H1 (cell line): Measurements from ENCODE around the gene MMEL1. TPM values are rescaled to one million over a fixed set of nuclear protein-coding genes. Genes with fewer than 3 reads are reported as not detected.

ENCODE experiments used
- CTCF ChIA-PET: fragments of 300-600 bp; sonication (Branson Sonifier 250); formaldehyde crosslinking; loops from one replicate; lab custom pipeline; 2021; ENCODE audit not compliant: partially characterized antibody; lab: Charles Lee
- POLR2A ChIA-PET: fragments of 300-600 bp; sonication (Branson Sonifier 250); formaldehyde crosslinking; loops from one replicate; lab custom pipeline; 2021; ENCODE audit warnings: inconsistent platforms; ENCODE audit not compliant: partially characterized antibody; lab: Charles Lee
- DNase-seq, 2 experiments: peaks; one replicate each; pipeline versions ENCODE4 v3.0.0 to v3.0.0-alpha.2; 2010 to 2022; ENCODE audit warnings: low spot score in 2 of 2, low read depth in 1 of 2, mixed read lengths in 1 of 2
- FAIRE-seq: peaks from 2 replicates; lab custom pipeline; 2011; peaks lifted over from hg19 to GRCh38; lab: Jason Lieb, UNC
- H2AFZ ChIP-seq: 2 replicates; pipeline ENCODE4 v1.8.1; 2012; ENCODE audit warnings: low read length, inconsistent platforms
- H2AK5ac ChIP-seq: 2 replicates; pipeline ENCODE4 v1.6.1; 2013; ENCODE audit warnings: low read depth, low read length
- H2BK120ac ChIP-seq: replicated peaks from 2 replicates; pipeline ENCODE3; 2013; ENCODE audit warnings: low read depth, low read length, inconsistent platforms
- H2BK12ac ChIP-seq: 2 replicates; pipeline ENCODE4 v1.6.1; 2013; ENCODE audit warnings: low read depth, low read length
- H2BK15ac ChIP-seq: 2 replicates; pipeline ENCODE4 v1.6.1; 2013; ENCODE audit warnings: low read length
- H2BK20ac ChIP-seq: 2 replicates; pipeline ENCODE4 v1.6.1; 2013; ENCODE audit warnings: low read length
- H2BK5ac ChIP-seq: 2 replicates; pipeline ENCODE4 v1.6.1; 2013; ENCODE audit warnings: low read depth, low read length
- H3K14ac ChIP-seq: 2 replicates; pipeline ENCODE4 v1.6.1; 2013; ENCODE audit warnings: inconsistent platforms; ENCODE audit not compliant: insufficient read length
- H3K18ac ChIP-seq: 2 replicates; pipeline ENCODE4 v1.6.1; 2013; ENCODE audit warnings: low read length; ENCODE audit errors: extremely low read depth
- H3K23ac ChIP-seq: 2 replicates; pipeline ENCODE4 v1.6.1; 2013; ENCODE audit warnings: inconsistent platforms; ENCODE audit not compliant: insufficient read length
- H3K23me2 ChIP-seq: 2 replicates; pipeline ENCODE4 v1.6.1; 2013; ENCODE audit warnings: low read depth, low read length
- H3K27ac ChIP-seq: 2 replicates; pipeline ENCODE4 v1.6.1; 2011; ENCODE audit warnings: low read depth, low read length, inconsistent platforms
- H3K27me3 ChIP-seq, 4 experiments: replicated peaks in 1 of 4; 1 replicate in 1 of 4; 2 replicates in 3 of 4; pipeline versions ENCODE4 v1.6.1 to v1.8.1; 2011 to 2013; ENCODE audit warnings: low read length in 3 of 4, mild to moderate bottlenecking in 3 of 4, inconsistent platforms in 2 of 4, mixed read lengths in 2 of 4, moderate library complexity in 1 of 4; ENCODE audit not compliant: control insufficient read depth in 3 of 4, insufficient read depth in 3 of 4; ENCODE audit errors: extremely low read depth in 1 of 4
- H3K36me3 ChIP-seq, 4 experiments: 2 replicates each; pipeline versions ENCODE4 v1.6.1 to v1.8.1; 2011 to 2013; ENCODE audit warnings: mild to moderate bottlenecking in 4 of 4, low read length in 3 of 4, moderate library complexity in 2 of 4, control low read depth in 1 of 4, inconsistent platforms in 1 of 4; ENCODE audit not compliant: insufficient read depth in 4 of 4, control insufficient read depth in 2 of 4
- H3K4ac ChIP-seq: replicated peaks from 2 replicates; pipeline ENCODE3; 2013; ENCODE audit warnings: low read length, low read depth, mixed read lengths, inconsistent platforms; ENCODE audit not compliant: insufficient read length
- H3K4me1 ChIP-seq, 4 experiments: replicated peaks in 1 of 4; 1 replicate in 1 of 4; 2 replicates in 3 of 4; pipeline versions ENCODE4 v1.6.1 to v1.8.1; 2011 to 2013; ENCODE audit warnings: low read length in 3 of 4, inconsistent platforms in 2 of 4, mixed read lengths in 1 of 4; ENCODE audit not compliant: insufficient read depth in 4 of 4, control insufficient read depth in 3 of 4
- H3K4me2 ChIP-seq, 2 experiments: 2 replicates each; pipeline versions ENCODE4 v1.6.1 to v1.8.1; 2011 to 2013; ENCODE audit warnings: low read depth in 2 of 2, low read length in 2 of 2, control low read depth in 1 of 2, inconsistent platforms in 1 of 2, mild to moderate bottlenecking in 1 of 2; ENCODE audit not compliant: insufficient read depth in 1 of 2
- H3K4me3 ChIP-seq, 4 experiments: fragments of 200-600, 300-600 bp in 1 of 4; sonication (generic), shearing (Covaris generic), sonication (Bioruptor Twin) in 1 of 4; 2 replicates each; pipeline versions ENCODE4 v1.5.1 to v1.8.1; 2011 to 2016; ENCODE audit warnings: low read length in 4 of 4, low read depth in 3 of 4, control low read depth in 2 of 4, inconsistent platforms in 2 of 4, mild to moderate bottlenecking in 2 of 4, mixed read lengths in 1 of 4, moderate library complexity in 1 of 4; ENCODE audit not compliant: insufficient read depth in 2 of 4; ENCODE audit errors: extremely low read depth in 1 of 4
- H3K56ac ChIP-seq: replicated peaks from 2 replicates; pipeline ENCODE3; 2013; ENCODE audit warnings: low read depth, mild to moderate bottlenecking, mixed read lengths, low read length, inconsistent platforms; ENCODE audit not compliant: insufficient read length
- H3K79me1 ChIP-seq: 2 replicates; pipeline ENCODE4 v1.6.1; 2013; ENCODE audit warnings: low read depth, low read length, control low read depth
- H3K79me2 ChIP-seq, 2 experiments: 2 replicates each; pipeline versions ENCODE4 v1.6.1 to v1.8.1; 2012 to 2013; ENCODE audit warnings: low read length in 2 of 2, mild to moderate bottlenecking in 2 of 2, inconsistent platforms in 1 of 2; ENCODE audit not compliant: insufficient read depth in 2 of 2, control insufficient read depth in 1 of 2
- H3K9ac ChIP-seq, 4 experiments: replicated peaks in 1 of 4; 1 replicate in 1 of 4; 2 replicates in 3 of 4; pipeline versions ENCODE4 v1.6.1 to v1.8.1; 2011 to 2013; ENCODE audit warnings: low read depth in 3 of 4, low read length in 3 of 4, control low read depth in 2 of 4, mild to moderate bottlenecking in 2 of 4, moderate library complexity in 2 of 4, inconsistent platforms in 1 of 4; ENCODE audit errors: extremely low read depth in 1 of 4
- H3K9me3 ChIP-seq, 2 experiments: 2 replicates each; pipeline versions ENCODE4 v1.6.1 to v1.8.1; 2012 to 2013; ENCODE audit warnings: mild to moderate bottlenecking in 2 of 2, moderate library complexity in 2 of 2, control low read depth in 1 of 2, inconsistent platforms in 1 of 2, low read depth in 1 of 2, low read length in 1 of 2, mixed read lengths in 1 of 2; ENCODE audit not compliant: insufficient read depth in 2 of 2
- H4K20me1 ChIP-seq, 2 experiments: replicated peaks in 1 of 2; 2 replicates each; pipeline versions ENCODE3 to v1.8.1; 2011 to 2013; ENCODE audit warnings: inconsistent platforms in 2 of 2, low read length in 2 of 2, mild to moderate bottlenecking in 1 of 2; ENCODE audit not compliant: insufficient read depth in 2 of 2, control insufficient read depth in 1 of 2
- H4K5ac ChIP-seq: 2 replicates; pipeline ENCODE4 v1.6.1; 2013; ENCODE audit warnings: low read length, low read depth, mixed read lengths, inconsistent platforms; ENCODE audit not compliant: insufficient read length
- H4K8ac ChIP-seq: 2 replicates; pipeline ENCODE4 v1.8.0; 2013; ENCODE audit warnings: mild to moderate bottlenecking, moderate library complexity, low read length, inconsistent platforms; ENCODE audit not compliant: insufficient read depth; ENCODE audit errors: extremely low read depth
- H4K91ac ChIP-seq: replicated peaks from 2 replicates; pipeline ENCODE3; 2013; ENCODE audit warnings: low read length, mixed read lengths, inconsistent platforms; ENCODE audit not compliant: insufficient read length
- CHD2 ChIP-seq: IDR thresholded peaks from 2 replicates; pipeline ENCODE4 v1.6.1; 2012; ENCODE audit warnings: low read length, improper control_type of control experiment
- FOSL1 ChIP-seq: IDR thresholded peaks from 2 replicates; pipeline ENCODE4 v1.6.1; 2011; ENCODE audit warnings: mild to moderate bottlenecking, low read depth, low read length, moderate library complexity; ENCODE audit not compliant: insufficient read depth
- GABPA ChIP-seq: IDR thresholded peaks from 2 replicates; pipeline ENCODE4 v1.6.1; 2011; ENCODE audit warnings: mild to moderate bottlenecking, low read length, moderate library complexity, borderline replicate concordance; ENCODE audit not compliant: insufficient read depth
- HDAC6 ChIP-seq: IDR thresholded peaks from one replicate; pipeline ENCODE4 v1.7.1; 2012; ENCODE audit warnings: low read depth, mild to moderate bottlenecking, inconsistent platforms, low read length, moderate library complexity
- KDM4A ChIP-seq: IDR thresholded peaks from one replicate; pipeline ENCODE4 v1.7.1; 2012; ENCODE audit warnings: low read depth, mild to moderate bottlenecking, moderate library complexity, low read length, inconsistent platforms; ENCODE audit not compliant: severe bottlenecking
- MAX ChIP-seq: IDR thresholded peaks from 2 replicates; pipeline ENCODE4 v1.6.1; 2012; ENCODE audit warnings: inconsistent platforms
- NANOG ChIP-seq: IDR thresholded peaks from 2 replicates; pipeline ENCODE4 v1.6.1; 2011; ENCODE audit warnings: low read length, low read depth, mild to moderate bottlenecking, inconsistent platforms; ENCODE audit not compliant: insufficient read depth, poor library complexity, severe bottlenecking
- PHF8 ChIP-seq: fragments of 200-600 bp; sonication (generic); conservative IDR thresholded peaks from 2 replicates; pipeline ENCODE4 v1.7.1; 2012; ENCODE audit warnings: low read depth, mild to moderate bottlenecking, inconsistent platforms, low read length, moderate library complexity
- RAD21 ChIP-seq, 2 experiments: IDR thresholded peaks in 1 of 2; conservative IDR thresholded peaks in 1 of 2; 2 replicates each; pipeline ENCODE4 v1.6.1; 2011; ENCODE audit warnings: low read depth in 2 of 2, low read length in 2 of 2, improper control_type of control experiment in 1 of 2, inconsistent platforms in 1 of 2, mild to moderate bottlenecking in 1 of 2, moderate library complexity in 1 of 2
- SIX5 ChIP-seq: IDR thresholded peaks from 2 replicates; pipeline ENCODE4 v1.6.1; 2011; ENCODE audit warnings: mild to moderate bottlenecking, low read depth, low read length
- SP2 ChIP-seq: IDR thresholded peaks from 2 replicates; pipeline ENCODE4 v1.6.1; 2012; ENCODE audit warnings: mild to moderate bottlenecking, low read length, inconsistent platforms
- TEAD4 ChIP-seq: IDR thresholded peaks from 2 replicates; pipeline ENCODE4 v1.6.1; 2012; ENCODE audit warnings: low read depth, low read length, inconsistent platforms, mixed read lengths
- YY1 ChIP-seq: IDR thresholded peaks from 2 replicates; pipeline ENCODE4 v1.6.1; 2011; ENCODE audit warnings: low read depth, mild to moderate bottlenecking, low read length
- whole genome bisulfite sequencing, 2 experiments: shearing (Covaris generic) in 1 of 2; methylation state at CpG; one replicate each; pipeline versions ENCODE4 v1.1.6 to v1.1.7; 2013 to 2015; ENCODE audit warnings: low lambda C conversion rate in 2 of 2, mixed read lengths in 2 of 2, inconsistent platforms in 1 of 2, low coverage in 1 of 2, missing lambda C conversion rate in 1 of 2; ENCODE audit not compliant: insufficient replicate concordance in 2 of 2, insufficient coverage in 1 of 2, insufficient read length in 1 of 2; ENCODE audit errors: extremely low coverage in 1 of 2, missing lambda C conversion rate in 1 of 2; 5-methylcytosine and 5-hydroxymethylcytosine counted together
- polyA plus RNA-seq, 7 experiments: library from polyadenylated mRNA; depleted of rRNA in 3 of 7; stranded (reverse) in 5 of 7; unstranded in 2 of 7; fragments of >200 nt in 5 of 7; fragments of 200-250 nt in 2 of 7; gene quantifications; 1 replicate in 5 of 7; 2 replicates in 1 of 7; 4 replicates in 1 of 7; pipeline versions ENCODE4 v1.2.1 to v1.2.3, GENCODE V29; 2011 to 2013; ENCODE audit warnings: missing spikeins in 2 of 7, mixed read lengths in 2 of 7
- total RNA-seq: library from RNA; stranded (reverse); fragmentation: NEBNext Ultra II Directional; extraction: Animal tissue kit (Norgen Biotek cat#: 25700); gene quantifications from 2 replicates; pipeline ENCODE4 v1.2.1, GENCODE V29; 2021

MMEL1 gene
- total and polyA plus RNA-seq, 2 of the 8 experiments (the other 6 are each of a cell fraction or from before 2014, with no cell fraction given) = 0.91 to 1.7 TPM

GRCh38 chr1:2624735-2625300 is 8.0 kb downstream of the MMEL1 start:
- no peak for FAIRE-seq
- ChIA-PET CTCF (interaction anchor here (0.7 kb wide), 1 partner anchor 11 kb away, joined by 3 read pairs; no protein-coding TSS in a partner anchor), POLR2A (no interaction called here)

More at GRCh38 chr1:2624735-2625300, 8.0 kb downstream of the MMEL1 start:
- Histone ChIP-seq H3K56ac (no peak overlapping the region), H2BK15ac (no peak overlapping the region), H3K27ac (no peak overlapping the region), H3K4me3 (no peak overlapping the region), H4K5ac (no peak overlapping the region), H4K20me1 (peaks cover 0 to under 1% of the 10 kb centered on the region in 2 experiments), H3K18ac (no peak overlapping the region), H3K23ac (no peak overlapping the region), H3K9me3 (peaks cover 0 to 6% of the 10 kb centered on the region in 2 experiments; a peak in 3 of 4 replicates), H4K8ac (no peak overlapping the region), H3K79me2 (no peaks in the 10 kb centered on the region), H3K4me2 (no peak overlapping the region), H3K4me1 (peaks cover 0 to 7% (median 3%) of the 10 kb centered on the region in 4 experiments; a peak in 5 of 7 replicates), H2BK5ac (no peak overlapping the region), H3K36me3 (no peaks in the 10 kb centered on the region), H3K23me2 (peaks cover 6% of the 10 kb centered on the region; the same call in 1 of the 2 replicates), H3K14ac (no peak overlapping the region), H3K27me3 (peaks cover 17 to 40% (median 29%) of the 10 kb centered on the region in 4 experiments), H2BK120ac (no peak overlapping the region), H2AFZ (no peak overlapping the region), H2BK20ac (no peak overlapping the region), H4K91ac (no peak overlapping the region), H3K79me1 (no peaks in the 10 kb centered on the region), H3K4ac (no peak overlapping the region), H3K9ac (no peak overlapping the region; a peak in 2 of 7 replicates), H2BK12ac (no peak overlapping the region), H2AK5ac (no peak overlapping the region)
- TF ChIP-seq YY1 (no peak), NANOG (no peak), KDM4A (no peak), RAD21 (IDR thresholded peaks at IDR 0.05 in 1 of 2, conservative IDR thresholded peaks at IDR 0.05 in 1 of 2; ENCODE audit: low read depth in 2 of 2, low read length in 2 of 2) (no peak), CHD2 (no peak), TEAD4 (no peak), GABPA (no peak), HDAC6 (no peak), MAX (no peak), SP2 (no peak), FOSL1 (no peak), SIX5 (no peak), PHF8 (no peak)
- WGBS, 2 experiments = 88% methylated on average over 13 of the region's 13 CpGs; no CpG with 5 or more reads in 1 of the 2 experiments
- no peak for DNase-seq
